ENCODE measurements around the gene NEURL3. TPM values are rescaled to one million over a fixed set of nuclear protein-coding genes. Genes with fewer than 3 reads are reported as not detected.

The NEURL3 gene
- polyA plus RNA-seq, 3 donors = not detected

DNA sequence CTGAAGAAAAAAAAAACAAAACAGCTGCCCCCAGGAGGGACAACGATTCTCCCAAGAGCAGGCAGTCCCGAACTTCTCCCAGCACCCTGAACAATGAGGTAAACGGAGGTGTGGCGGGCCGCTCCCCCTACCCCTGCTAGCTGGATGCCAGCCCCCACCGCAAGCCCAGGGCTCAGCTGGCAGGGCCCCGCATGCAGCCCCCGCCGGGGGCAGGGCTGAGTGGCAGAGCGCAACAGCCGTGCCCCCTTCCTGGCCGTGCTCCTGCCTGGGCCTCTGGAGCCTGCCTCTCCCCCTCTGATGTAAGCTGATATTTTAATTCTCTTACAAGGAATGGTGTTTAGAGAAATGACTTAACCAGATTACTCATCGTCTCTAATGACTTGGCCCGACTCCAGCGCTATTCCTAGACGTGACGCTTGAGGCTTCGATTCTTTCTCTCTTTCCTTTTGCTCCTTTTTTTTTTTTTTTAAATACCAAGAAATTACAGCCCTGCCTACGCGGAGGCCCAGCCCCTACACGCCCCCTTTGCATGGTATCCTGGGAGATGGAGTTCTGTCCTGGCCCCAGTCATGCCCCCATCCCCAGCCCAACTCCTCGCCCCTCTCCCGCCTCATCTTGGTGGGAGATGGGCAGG, 26.8 kb upstream of the NEURL3 start:
- 3% methylated on average over 5 of the region's 23 CpGs for WGBS (ENCODE audit: insufficient coverage)
- H3K9me3 Mint-ChIP-seq = peaks cover 0 to 4% (median 0%) of the 10 kb centered on the region in 7 donors
- no peaks in the 10 kb centered on the region for H3K9me3 ChIP-seq (replicated peaks in 1 of 2; ENCODE audit: control insufficient read depth in 1 of 2, insufficient read depth in 1 of 2, low read length in 2 of 2)
- TF ChIP-seq, protein P1, sequence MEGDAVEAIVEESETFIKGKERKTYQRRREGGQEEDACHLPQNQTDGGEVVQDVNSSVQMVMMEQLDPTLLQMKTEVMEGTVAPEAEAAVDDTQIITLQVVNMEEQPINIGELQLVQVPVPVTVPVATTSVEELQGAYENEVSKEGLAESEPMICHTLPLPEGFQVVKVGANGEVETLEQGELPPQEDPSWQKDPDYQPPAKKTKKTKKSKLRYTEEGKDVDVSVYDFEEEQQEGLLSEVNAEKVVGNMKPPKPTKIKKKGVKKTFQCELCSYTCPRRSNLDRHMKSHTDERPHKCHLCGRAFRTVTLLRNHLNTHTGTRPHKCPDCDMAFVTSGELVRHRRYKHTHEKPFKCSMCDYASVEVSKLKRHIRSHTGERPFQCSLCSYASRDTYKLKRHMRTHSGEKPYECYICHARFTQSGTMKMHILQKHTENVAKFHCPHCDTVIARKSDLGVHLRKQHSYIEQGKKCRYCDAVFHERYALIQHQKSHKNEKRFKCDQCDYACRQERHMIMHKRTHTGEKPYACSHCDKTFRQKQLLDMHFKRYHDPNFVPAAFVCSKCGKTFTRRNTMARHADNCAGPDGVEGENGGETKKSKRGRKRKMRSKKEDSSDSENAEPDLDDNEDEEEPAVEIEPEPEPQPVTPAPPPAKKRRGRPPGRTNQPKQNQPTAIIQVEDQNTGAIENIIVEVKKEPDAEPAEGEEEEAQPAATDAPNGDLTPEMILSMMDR (IDR thresholded peaks at IDR 0.05) = no peak
- H3K27me3 ChIP-seq (ENCODE audit: control insufficient read depth in 2 of 2, insufficient read depth in 2 of 2, low read length in 2 of 2) = no peaks in the 10 kb centered on the region
- H3K4me1 Mint-ChIP-seq = peaks cover 72% of the 10 kb centered on the region
- H2AFZ ChIP-seq (ENCODE audit: insufficient read depth, low read depth, low read length, poor library complexity, severe bottlenecking) = peak overlapping the region; percentile 64
- peaks cover 8 to 24% (median 17%) of the 10 kb centered on the region in 3 donors for H3K27me3 Mint-ChIP-seq (ENCODE audit: low read depth in 3 of 3)
- H3K4me2 ChIP-seq (replicated peaks; ENCODE audit: extremely low read depth, low read length, poor library complexity, severe bottlenecking) = peak overlapping the region; percentile 78
- no peaks in the 10 kb centered on the region for H4K20me1 ChIP-seq (ENCODE audit: insufficient read depth, low read length)
- H3K36me3 ChIP-seq (replicated peaks in 1 of 2; ENCODE audit: control insufficient read depth in 1 of 2, insufficient read depth in 2 of 2, low read length in 2 of 2) = no peaks in the 10 kb centered on the region
- intact Hi-C loops (cut with micrococcal nuclease) = loop anchor here (10.0 kb wide), 1 partner anchor 387 kb away; the partner anchor contains the start of gene DUSP2 (in 2 of the 2)
- H3K4me3 Mint-ChIP-seq = peak overlapping the region; percentile 58 to 81
- peaks cover 76 to 87% of the 10 kb centered on the region in 2 donors for H3K4me1 ChIP-seq (ENCODE audit: control insufficient read depth in 1 of 2, insufficient read depth in 2 of 2, low read length in 2 of 2)
- peak overlapping the region; percentile 51 for H3K9ac ChIP-seq (ENCODE audit: insufficient read depth, low read length, poor library complexity, severe bottlenecking)
- DNase-seq = peak; percentile 97 to 100 (median 97)
- peak overlapping the region; percentile 63 to 78 for H3K27ac ChIP-seq (ENCODE audit: low read depth in 1 of 2, low read length in 2 of 2)
- H3K27ac Mint-ChIP-seq = peak overlapping the region; percentile 88 to 95 (median 93)
- no peaks in the 10 kb centered on the region for H3K79me2 ChIP-seq (ENCODE audit: insufficient read depth, low read length)
- peak overlapping the region in 1 of 3 experiments; percentile 68 for H3K4me3 ChIP-seq (replicated peaks in 1 of 3; ENCODE audit: low read depth in 2 of 3, low read length in 3 of 3)
- peaks cover 0 to 5% of the 10 kb centered on the region in 2 donors for H3K36me3 Mint-ChIP-seq

DNA sequence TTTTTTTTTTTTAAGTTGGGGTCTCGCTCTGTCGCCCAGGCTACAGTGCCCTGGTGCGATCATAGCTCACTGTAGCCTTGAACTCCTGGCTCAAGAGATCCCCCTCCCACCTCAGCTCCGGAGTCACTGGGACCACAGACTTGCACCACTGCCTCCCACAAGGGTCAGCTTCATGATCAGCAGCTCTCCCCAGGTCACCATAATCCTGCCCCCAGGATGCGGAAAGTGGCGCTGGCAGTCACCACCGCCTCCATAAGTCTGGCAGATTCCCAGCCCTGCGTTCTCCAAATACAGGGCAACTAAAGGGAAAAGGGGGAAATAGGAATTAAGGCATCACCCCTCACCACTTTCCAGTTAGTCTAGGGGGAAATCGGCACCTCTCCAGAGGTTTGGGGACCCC, 26.2 kb upstream of the NEURL3 start:
- H4K20me1 ChIP-seq (ENCODE audit: insufficient read depth, low read length) = no peaks in the 10 kb centered on the region
- peaks cover 78 to 89% of the 10 kb centered on the region in 2 donors for H3K4me1 ChIP-seq (ENCODE audit: control insufficient read depth in 1 of 2, insufficient read depth in 2 of 2, low read length in 2 of 2)
- intact Hi-C loops (cut with micrococcal nuclease) = loop anchor here (10.0 kb wide), 1 partner anchor 387 kb away; the partner anchor contains the start of gene DUSP2 (in 2 of the 2)
- peak overlapping the region; percentile 78 for H3K4me2 ChIP-seq (replicated peaks; ENCODE audit: extremely low read depth, low read length, poor library complexity, severe bottlenecking)
- H3K4me3 ChIP-seq (replicated peaks in 1 of 3; ENCODE audit: low read depth in 2 of 3, low read length in 3 of 3) = peak overlapping the region in 1 of 3 experiments; percentile 68
- H3K79me2 ChIP-seq (ENCODE audit: insufficient read depth, low read length) = no peaks in the 10 kb centered on the region
- no peak for DNase-seq
- Mint-ChIP-seq H3K9me3 (peaks cover 0 to 4% (median 0%) of the 10 kb centered on the region in 7 donors), H3K27ac (peak overlapping the region; percentile 13 to 95 (median 88)), H3K4me1 (peaks cover 77% of the 10 kb centered on the region), H3K4me3 (peak overlapping the region; percentile 58 to 63), H3K36me3 (peaks cover 0 to 9% of the 10 kb centered on the region in 2 donors), H3K27me3 (ENCODE audit: low read depth in 3 of 3) (peaks cover 12 to 28% (median 22%) of the 10 kb centered on the region in 3 donors)
- H3K36me3 ChIP-seq (replicated peaks in 1 of 2; ENCODE audit: control insufficient read depth in 1 of 2, insufficient read depth in 2 of 2, low read length in 2 of 2) = no peaks in the 10 kb centered on the region
- H3K27me3 ChIP-seq (ENCODE audit: control insufficient read depth in 2 of 2, insufficient read depth in 2 of 2, low read length in 2 of 2) = no peaks in the 10 kb centered on the region
- H3K9ac ChIP-seq (ENCODE audit: insufficient read depth, low read length, poor library complexity, severe bottlenecking) = peak overlapping the region; percentile 51
- H3K9me3 ChIP-seq (replicated peaks in 1 of 2; ENCODE audit: control insufficient read depth in 1 of 2, insufficient read depth in 1 of 2, low read length in 2 of 2) = no peaks in the 10 kb centered on the region
- TF ChIP-seq, protein P1 (IDR thresholded peaks at IDR 0.05) = no peak
- peak overlapping the region; percentile 15 to 63 for H3K27ac ChIP-seq (ENCODE audit: low read depth in 1 of 2, low read length in 2 of 2)
- no peak overlapping the region for H2AFZ ChIP-seq (ENCODE audit: insufficient read depth, low read depth, low read length, poor library complexity, severe bottlenecking)
- 88% methylated on average over 2 of the region's 9 CpGs for WGBS (ENCODE audit: insufficient coverage)

Measured in CD14-positive monocyte (primary cell).